MM.1S (cell line): Measurements from ENCODE around the gene NUB1.

Source experiments
- CTCF ChIP-seq: fragments of 300-600 bp; sonication (generic); IDR thresholded peaks from 2 replicates; pipeline ENCODE4 v1.5.1; 2016; ENCODE audit warnings: antibody characterized with exemption, low read length, mixed read lengths
- EZH2 ChIP-seq: fragments of 300-600 bp; sonication (generic); optimal IDR thresholded peaks from 2 replicates; pipeline ENCODE3; 2017; ENCODE audit warnings: low read depth, mild to moderate bottlenecking, antibody characterized with exemption, low read length, mixed read lengths

- no peak for TF ChIP-seq CTCF
- TF ChIP-seq EZH2, result no peak
Observed at GRCh38 chr7:151361193-151361959, 19.8 kb downstream of the NUB1 start.
